Measurements from ENCODE around the gene SNX30.

The SNX30 gene

GRCh38 chr9:112841261-112841660 lies 90.7 kb downstream of the SNX30 start:
- Histone ChIP-seq H3K4me2 (ENCODE audit: insufficient read depth, low read length) (no peak overlapping the region), H3K4me3 (ENCODE audit: low read depth in 1 of 2, low read length in 2 of 2) (no peak overlapping the region), H3K27ac (ENCODE audit: low read length) (no peak overlapping the region), H2AFZ (ENCODE audit: low read depth, low read length) (no peak overlapping the region), H3K79me2 (ENCODE audit: insufficient read depth, low read length) (no peaks in the 10 kb centered on the region), H3K27me3 (ENCODE audit: insufficient read depth, low read length, poor library complexity) (no peaks in the 10 kb centered on the region), H3K36me3 (ENCODE audit: insufficient read depth, low read length) (no peaks in the 10 kb centered on the region), H3K9me3 (ENCODE audit: insufficient read depth, low read length, severe bottlenecking) (no peaks in the 10 kb centered on the region), H4K20me1 (ENCODE audit: insufficient read depth, low read length) (no peaks in the 10 kb centered on the region), H3K9ac (ENCODE audit: low read depth, low read length) (no peak overlapping the region), H3K4me1 (ENCODE audit: insufficient read depth, low read length) (0 out of 2 replicates have a peak, but pooled peaks cover 4% of the 10 kb centered on the region)
- DNase-seq (no peak), ATAC-seq (ENCODE audit: insufficient read depth, low read depth) (no peak)
- no peak for TF ChIP-seq CTCF (IDR thresholded peaks at IDR 0.05; ENCODE audit: borderline replicate concordance, extremely low read depth, low read length, poor library complexity, severe bottlenecking)
- TF ChIP-seq EZH2 (IDR thresholded peaks at IDR 0.05; ENCODE audit: borderline replicate concordance, low read depth, low read length, severe bottlenecking): no peak

GRCh38 chr9:112842555-112842954 lies 92.0 kb downstream of the SNX30 start:
- Histone ChIP-seq H2AFZ (ENCODE audit: low read depth, low read length) (no peak overlapping the region), H3K27me3 (ENCODE audit: insufficient read depth, low read length, poor library complexity) (no peaks in the 10 kb centered on the region), H3K36me3 (ENCODE audit: insufficient read depth, low read length) (no peaks in the 10 kb centered on the region), H3K9ac (ENCODE audit: low read depth, low read length) (no peak overlapping the region), H4K20me1 (ENCODE audit: insufficient read depth, low read length) (no peaks in the 10 kb centered on the region), H3K4me2 (ENCODE audit: insufficient read depth, low read length) (no peak overlapping the region), H3K4me3 (ENCODE audit: low read depth in 1 of 2, low read length in 2 of 2) (no peak overlapping the region), H3K79me2 (ENCODE audit: insufficient read depth, low read length) (no peaks in the 10 kb centered on the region), H3K27ac (ENCODE audit: low read length) (no peak overlapping the region), H3K4me1 (ENCODE audit: insufficient read depth, low read length) (0 out of 2 replicates have a peak, but pooled peaks cover 4% of the 10 kb centered on the region), H3K9me3 (ENCODE audit: insufficient read depth, low read length, severe bottlenecking) (no peaks in the 10 kb centered on the region)
- DNase-seq (no peak), ATAC-seq (ENCODE audit: insufficient read depth, low read depth) (no peak)
- no peak for TF ChIP-seq EZH2 (IDR thresholded peaks at IDR 0.05; ENCODE audit: borderline replicate concordance, low read depth, low read length, severe bottlenecking)
- no peak for TF ChIP-seq CTCF (IDR thresholded peaks at IDR 0.05; ENCODE audit: borderline replicate concordance, extremely low read depth, low read length, poor library complexity, severe bottlenecking)

DNA sequence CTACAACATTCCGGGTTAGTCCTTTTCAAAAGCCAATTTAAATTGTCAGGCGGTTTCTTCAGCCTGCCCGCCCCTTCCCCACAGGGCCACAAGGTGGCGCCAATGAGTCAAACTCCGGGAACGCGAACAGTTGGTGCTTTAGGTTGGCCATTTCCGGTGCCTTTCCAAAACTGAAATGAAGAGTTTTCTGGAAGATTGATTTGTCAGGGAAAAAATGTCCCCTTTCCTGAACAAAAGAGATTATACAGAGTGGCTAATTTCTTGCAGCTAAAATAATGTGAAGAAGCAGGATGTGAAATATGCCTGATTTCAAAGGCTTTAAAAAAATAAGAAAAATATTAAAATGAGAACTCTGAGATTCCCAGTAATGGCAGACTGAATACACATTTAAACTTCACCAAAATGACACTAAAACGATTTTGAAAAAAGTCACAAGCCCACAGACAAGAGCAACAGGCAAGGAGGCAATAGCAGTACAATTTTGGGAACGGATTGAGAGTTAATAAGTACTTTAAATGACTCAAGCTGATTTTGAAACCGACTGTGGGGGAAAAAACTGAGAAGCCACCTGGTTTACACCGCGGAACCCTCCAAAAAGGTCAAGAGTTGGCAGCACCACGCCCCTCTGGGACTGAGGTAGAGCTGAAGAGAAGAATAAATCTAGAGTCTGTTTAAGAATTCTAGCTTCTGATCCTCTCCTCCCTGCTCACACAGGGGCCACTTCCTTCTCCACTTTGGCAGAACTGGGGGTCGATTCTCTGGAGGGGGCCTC lies 94.4 kb downstream of the SNX30 start:
- Histone ChIP-seq H4K20me1 (ENCODE audit: insufficient read depth, low read length) (no peaks in the 10 kb centered on the region), H3K79me2 (ENCODE audit: insufficient read depth, low read length) (no peaks in the 10 kb centered on the region), H2AFZ (ENCODE audit: low read depth, low read length) (no peak overlapping the region), H3K4me1 (ENCODE audit: insufficient read depth, low read length) (0 out of 2 replicates have a peak, but pooled peaks cover 4% of the 10 kb centered on the region), H3K4me3 (ENCODE audit: low read depth in 1 of 2, low read length in 2 of 2) (no peak overlapping the region), H3K9ac (ENCODE audit: low read depth, low read length) (no peak overlapping the region), H3K36me3 (ENCODE audit: insufficient read depth, low read length) (no peaks in the 10 kb centered on the region), H3K9me3 (ENCODE audit: insufficient read depth, low read length, severe bottlenecking) (no peaks in the 10 kb centered on the region), H3K27ac (ENCODE audit: low read length) (no peak overlapping the region), H3K4me2 (ENCODE audit: insufficient read depth, low read length) (no peak overlapping the region), H3K27me3 (ENCODE audit: insufficient read depth, low read length, poor library complexity) (no peaks in the 10 kb centered on the region)
- DNase-seq: peak; percentile 72
- peak; percentile 77 for ATAC-seq (ENCODE audit: insufficient read depth, low read depth)
- TF ChIP-seq CTCF (IDR thresholded peaks at IDR 0.05; ENCODE audit: borderline replicate concordance, extremely low read depth, low read length, poor library complexity, severe bottlenecking) (peak; percentile 89), EZH2 (IDR thresholded peaks at IDR 0.05; ENCODE audit: borderline replicate concordance, low read depth, low read length, severe bottlenecking) (no peak)
